GM03348 (cell line): ENCODE measurements around the gene NFYA.

Experiments
- DNase-seq: peaks from one replicate; pipeline ENCODE4 v3.0.0; 2012; ENCODE audit warnings: low spot score

Gene NFYA

DNA sequence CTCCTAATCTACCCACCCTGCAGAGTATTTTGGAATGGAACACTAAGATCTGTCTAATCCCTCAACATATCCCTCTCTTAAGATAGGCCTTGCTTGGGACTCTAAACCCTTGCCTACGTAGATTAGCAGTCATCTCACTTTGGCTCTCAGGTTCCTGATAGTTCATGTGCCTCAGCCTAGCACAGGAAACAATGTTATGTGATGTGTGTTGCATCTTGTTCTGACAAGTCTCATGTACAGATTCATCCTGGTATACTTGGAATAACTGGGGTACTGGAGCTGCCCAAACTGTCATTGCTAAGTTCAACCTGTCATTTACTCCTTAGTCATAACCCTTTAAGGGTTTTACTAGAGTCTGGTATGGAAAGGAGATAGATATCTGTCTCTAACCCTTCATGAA lies 47.3 kb downstream of the NFYA start:
- no peak for DNase-seq

DNA sequence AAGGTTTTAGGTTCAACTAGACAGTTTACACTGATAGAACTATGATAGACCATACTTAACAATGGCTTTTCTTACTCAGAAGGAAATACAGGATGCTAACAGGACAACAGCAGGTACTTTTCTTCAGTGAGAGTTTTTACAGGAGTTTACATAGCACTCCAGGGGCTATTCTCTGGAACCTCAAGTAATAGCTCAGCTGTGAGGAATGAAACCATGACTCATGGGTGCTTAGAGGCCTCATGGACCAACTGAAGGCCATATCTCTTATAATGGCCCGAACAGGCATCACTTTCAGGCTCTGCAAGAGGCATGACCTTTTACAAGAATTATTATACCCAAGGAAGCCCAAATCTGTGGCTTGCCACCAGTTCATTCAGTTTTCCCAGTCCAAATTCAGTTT lies 49.6 kb downstream of the NFYA start:
- DNase-seq, result no peak

DNA sequence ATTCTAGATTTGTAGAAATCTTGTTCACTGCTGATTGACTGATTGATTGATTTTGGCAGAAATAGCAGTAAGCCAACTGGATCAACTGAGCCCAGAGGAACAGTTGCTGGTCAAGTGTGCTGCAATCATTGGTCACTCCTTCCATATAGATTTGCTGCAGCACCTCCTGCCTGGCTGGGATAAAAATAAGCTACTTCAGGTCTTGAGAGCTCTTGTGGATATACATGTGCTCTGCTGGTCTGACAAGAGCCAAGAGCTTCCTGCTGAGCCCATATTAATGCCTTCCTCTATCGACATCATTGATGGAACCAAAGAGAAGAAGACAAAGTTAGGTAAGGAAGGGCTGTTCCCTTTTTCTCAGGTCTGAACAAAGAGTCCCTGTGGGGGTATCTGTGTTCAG lies 50.1 kb downstream of the NFYA start:
- no peak for DNase-seq

DNA sequence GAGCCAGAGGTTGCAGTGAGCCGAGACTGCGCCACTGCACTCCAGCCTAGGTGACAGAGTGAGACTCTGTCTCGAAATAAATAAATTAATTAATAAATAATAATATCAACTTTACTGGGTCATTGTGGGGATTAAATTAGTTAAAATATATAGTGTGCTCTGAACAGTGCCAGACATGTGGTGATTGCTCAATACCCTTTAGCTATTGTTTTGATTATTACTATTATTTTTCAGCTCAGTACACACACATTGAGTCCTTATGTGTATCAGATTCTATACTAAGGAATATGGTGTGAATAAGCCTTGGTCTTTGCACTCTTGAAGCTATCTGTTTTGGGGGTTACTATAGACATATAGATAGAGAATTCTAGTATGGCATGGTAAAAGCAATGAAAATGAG lies 52.5 kb downstream of the NFYA start:
- no peak for DNase-seq

DNA sequence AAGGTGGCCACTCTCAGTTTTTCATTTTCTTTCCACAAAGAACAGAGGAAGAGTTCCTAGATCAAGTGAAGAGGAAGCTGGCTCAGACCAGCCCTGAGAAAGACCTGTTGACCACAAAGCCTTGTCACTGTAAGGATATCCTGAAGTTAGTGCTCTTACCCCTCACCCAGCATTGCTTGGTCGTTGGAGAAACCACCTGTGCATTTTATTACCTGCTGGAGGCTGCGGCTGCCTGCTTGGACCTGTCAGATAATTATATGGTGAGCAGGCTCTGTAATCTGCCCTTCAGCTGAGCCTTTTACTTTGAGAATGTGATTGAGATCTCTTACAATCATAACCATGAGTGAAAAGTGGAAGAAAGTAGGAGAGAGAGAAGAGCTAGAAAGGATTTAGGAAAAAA lies 59.5 kb downstream of the NFYA start:
- no peak for DNase-seq

DNA sequence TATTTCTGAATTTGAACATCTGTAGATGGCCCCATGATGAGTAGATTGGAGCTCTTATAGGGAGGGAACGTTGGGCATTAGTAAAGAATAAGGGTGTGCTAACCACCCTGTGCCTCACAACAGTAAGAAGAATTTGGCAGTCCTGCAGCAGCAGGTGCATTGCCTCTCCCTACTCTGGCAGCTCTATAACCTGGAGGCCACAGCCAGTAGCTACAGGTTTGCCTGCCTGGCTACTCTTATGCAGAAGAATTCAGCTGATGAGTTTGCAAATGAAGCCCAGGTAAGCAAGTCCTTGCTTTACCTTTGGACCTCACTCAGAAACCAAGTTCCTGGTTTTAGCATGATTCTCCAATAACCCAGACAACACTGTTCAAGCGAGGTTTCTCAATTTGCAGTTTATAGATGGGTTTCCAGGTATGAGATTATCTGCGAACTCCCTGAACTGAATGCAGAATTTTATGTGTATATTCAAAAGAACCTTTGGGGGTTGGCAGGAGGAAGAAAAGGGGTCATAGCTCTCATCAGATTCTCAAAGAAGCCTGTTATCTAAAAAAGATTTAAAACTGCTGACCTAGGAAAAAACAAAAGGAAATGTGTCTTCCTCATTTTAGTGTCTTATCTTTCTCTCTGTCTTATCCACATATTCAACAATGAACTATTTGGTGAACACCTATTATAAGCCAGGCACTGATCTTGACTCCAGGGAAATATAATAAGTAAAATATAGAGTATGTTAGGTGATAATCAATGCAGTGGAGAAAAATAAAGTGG lies 62.5 kb downstream of the NFYA start:
- DNase-seq, result no peak

DNA sequence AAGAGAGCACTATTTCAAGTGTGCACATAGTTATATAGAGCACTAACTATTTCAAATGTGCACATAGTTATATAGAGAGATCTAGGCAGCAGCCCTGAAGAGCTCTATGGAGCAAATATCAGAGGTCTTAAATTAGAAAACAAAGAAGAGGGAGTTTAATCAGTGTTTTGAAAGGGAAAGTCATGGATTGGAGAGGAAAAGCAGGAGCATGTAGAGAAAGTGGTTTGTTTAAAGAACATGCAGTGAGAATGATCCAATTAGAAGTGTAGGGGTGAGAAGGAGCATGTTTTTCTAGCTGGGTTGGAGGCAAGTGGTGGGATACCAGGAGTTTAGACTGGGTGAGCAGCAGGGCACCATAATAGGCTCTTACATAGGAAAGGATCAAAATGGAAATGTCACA lies 64.1 kb downstream of the NFYA start:
- no peak for DNase-seq

DNA sequence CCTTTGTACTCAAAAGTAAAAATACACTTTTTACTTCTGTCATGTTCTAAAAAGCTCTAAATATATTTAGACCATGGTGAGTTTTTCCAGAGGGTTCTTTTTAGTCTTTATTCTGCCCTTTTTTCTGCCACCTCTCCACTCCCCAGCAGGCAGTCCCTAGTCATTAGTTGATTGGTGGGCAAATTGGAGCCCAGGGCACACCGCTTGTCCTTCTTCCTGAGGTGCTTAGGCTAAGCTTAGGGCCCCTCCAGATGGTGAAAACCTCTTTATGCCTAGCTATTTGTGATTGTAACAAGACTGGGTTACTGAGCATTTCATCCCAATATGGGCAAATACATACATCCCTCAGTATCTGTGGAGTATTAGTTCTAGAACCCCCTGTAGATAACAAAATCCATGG lies 75.1 kb downstream of the NFYA start:
- no peak for DNase-seq
